WTC11 (cell line): ENCODE results near the gene NFIA. TPM values are rescaled to one million over a fixed set of nuclear protein-coding genes. Genes with fewer than 3 reads are reported as not detected.

Experiments
- ATAC-seq: fragments of 200-7000 bp; cut with Tn5 transposase; 2 replicates; pipeline ENCODE4 v1.10.0; 2021; ENCODE audit warnings: mild to moderate bottlenecking, moderate library complexity
- CTCF ChIA-PET: fragments of 300-600 bp; sonication (Branson Sonifier 250); formaldehyde crosslinking; loops from one replicate; lab custom pipeline; 2021; ENCODE audit warnings: antibody characterized with exemption; lab: Charles Lee
- POLR2A ChIA-PET: fragments of 350-600 bp; sonication (Branson Sonifier 250); formaldehyde crosslinking; loops from one replicate; lab custom pipeline; 2021; ENCODE audit warnings: antibody characterized with exemption; lab: Charles Lee
- DNase-seq: peaks from one replicate; pipeline ENCODE4 v3.0.0; 2021; ENCODE audit warnings: low spot score
- H3K27ac Mint-ChIP-seq: 2 replicates; pipeline ENCODE4 v1.8.0; 2021; ENCODE audit warnings: mixed read lengths
- H3K27me3 Mint-ChIP-seq: 2 replicates; pipeline ENCODE4 v1.8.0; 2021; ENCODE audit warnings: low read depth, mild to moderate bottlenecking, moderate library complexity, mixed read lengths
- H3K36me3 Mint-ChIP-seq: 2 replicates; pipeline ENCODE4 v1.8.0; 2021; ENCODE audit warnings: mixed read lengths
- H3K4me1 Mint-ChIP-seq: 2 replicates; pipeline ENCODE4 v1.8.0; 2022; ENCODE audit warnings: mixed read lengths
- H3K4me3 Mint-ChIP-seq: 2 replicates; pipeline ENCODE4 v1.8.0; 2021; ENCODE audit warnings: mild to moderate bottlenecking, moderate library complexity, mixed read lengths
- H3K9me3 Mint-ChIP-seq: 2 replicates; pipeline ENCODE4 v1.8.0; 2021; ENCODE audit warnings: mixed read lengths
- ATF1 ChIP-seq: sonication (generic); formaldehyde crosslinking; IDR thresholded peaks from 2 replicates; pipeline ENCODE4 v1.8.1; 2023; ENCODE audit warnings: mild to moderate bottlenecking, moderate library complexity, missing genetic modification reagents
- GRHL2 ChIP-seq: fragments of 250-450 bp; sonication (Bioruptor Pico); IDR thresholded peaks from 2 replicates; pipeline ENCODE4 v1.8.0; 2022; ENCODE audit warnings: mild to moderate bottlenecking, moderate library complexity; ENCODE audit not compliant: insufficient replicate concordance, severe bottlenecking
- MXD4 ChIP-seq: fragments of 250-450 bp; sonication (Bioruptor Pico); IDR thresholded peaks from 2 replicates; pipeline ENCODE4 v1.8.0; 2021; ENCODE audit warnings: mild to moderate bottlenecking, moderate library complexity, borderline replicate concordance
- MYBL2 ChIP-seq: sonication (generic); formaldehyde crosslinking; IDR thresholded peaks from 2 replicates; pipeline ENCODE4 v1.8.1; 2023; ENCODE audit warnings: mild to moderate bottlenecking, moderate library complexity, missing genetic modification reagents
- SOX15 ChIP-seq: fragments of 250-450 bp; sonication (Bioruptor Pico); IDR thresholded peaks from 2 replicates; pipeline ENCODE4 v1.9.0; 2021; ENCODE audit warnings: mild to moderate bottlenecking
- SP1 ChIP-seq: sonication (generic); formaldehyde crosslinking; conservative IDR thresholded peaks from 2 replicates; pipeline ENCODE4 v1.8.1; 2022; ENCODE audit warnings: missing genetic modification reagents
- TEAD4 ChIP-seq: sonication (generic); formaldehyde crosslinking; IDR thresholded peaks from 2 replicates; pipeline ENCODE4 v1.8.0; 2022; ENCODE audit warnings: mild to moderate bottlenecking, missing genetic modification reagents
- ZNF121 ChIP-seq: sonication (generic); formaldehyde crosslinking; IDR thresholded peaks from 2 replicates; pipeline ENCODE4 v1.8.0; 2023; ENCODE audit warnings: missing genetic modification reagents
- ZNF317 ChIP-seq: sonication (generic); formaldehyde crosslinking; IDR thresholded peaks from 2 replicates; pipeline ENCODE4 v1.8.1; 2023; ENCODE audit warnings: low read depth, mild to moderate bottlenecking, moderate library complexity, missing genetic modification reagents, borderline replicate concordance
- ZNF396 ChIP-seq: fragments of 250-450 bp; sonication (Bioruptor Pico); IDR thresholded peaks from 2 replicates; pipeline ENCODE4 v1.8.0; 2021; ENCODE audit warnings: mild to moderate bottlenecking, moderate library complexity, borderline replicate concordance
- total RNA-seq: library from RNA; stranded (reverse); gene quantifications from 3 replicates; pipeline ENCODE4 v1.2.3, GENCODE V29; 2021
- TF ChIP-seq, protein P1 (sequence below): sonication (generic); formaldehyde crosslinking; IDR thresholded peaks from 2 replicates; pipeline ENCODE4 v1.8.1; 2022; ENCODE audit warnings: low read depth, missing genetic modification reagents, borderline replicate concordance
- TF ChIP-seq, protein P2 (sequence below): sonication (generic); formaldehyde crosslinking; IDR thresholded peaks from 2 replicates; pipeline ENCODE4 v1.8.1; 2023; ENCODE audit warnings: mild to moderate bottlenecking, missing genetic modification reagents, moderate library complexity
- TF ChIP-seq, protein P3 (sequence below): sonication (generic); formaldehyde crosslinking; IDR thresholded peaks from 2 replicates; pipeline ENCODE4 v1.8.1; 2023; ENCODE audit warnings: mild to moderate bottlenecking, missing genetic modification reagents
- TF ChIP-seq, protein P4 (sequence below): sonication (generic); formaldehyde crosslinking; conservative IDR thresholded peaks from 2 replicates; pipeline ENCODE4 v1.8.1; 2023; ENCODE audit warnings: mild to moderate bottlenecking, low read depth, missing genetic modification reagents, moderate library complexity
- TF ChIP-seq, protein P5 (sequence below): sonication (generic); formaldehyde crosslinking; IDR thresholded peaks from 2 replicates; pipeline ENCODE4 v1.8.0; 2022; ENCODE audit warnings: missing genetic modification reagents

Gene NFIA
- total RNA-seq, 1 experiment from 2014 or later, result 16.7 TPM

DNA sequence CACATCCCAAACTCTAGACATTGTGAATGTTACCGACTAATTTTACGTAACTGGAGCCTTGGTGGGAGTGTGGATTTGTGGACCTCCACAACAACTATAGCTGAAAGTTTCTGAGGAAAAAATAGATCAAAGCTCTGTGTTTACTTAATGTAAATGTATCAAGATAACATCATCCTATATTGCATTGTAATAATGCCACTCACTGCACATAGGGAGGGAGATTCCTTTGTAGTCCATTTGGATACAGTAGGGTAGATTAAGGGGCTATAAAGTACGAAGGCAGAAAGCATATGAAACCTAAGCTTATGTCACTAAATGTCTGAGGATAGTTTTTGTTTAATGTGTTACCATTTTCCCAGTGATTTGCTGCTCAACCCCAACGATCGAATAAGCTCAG, 369.2 kb downstream of the NFIA start:
- TF ChIP-seq MYBL2 (CRISPR knock-in tag), result no peak
- TF ChIP-seq, protein P1, sequence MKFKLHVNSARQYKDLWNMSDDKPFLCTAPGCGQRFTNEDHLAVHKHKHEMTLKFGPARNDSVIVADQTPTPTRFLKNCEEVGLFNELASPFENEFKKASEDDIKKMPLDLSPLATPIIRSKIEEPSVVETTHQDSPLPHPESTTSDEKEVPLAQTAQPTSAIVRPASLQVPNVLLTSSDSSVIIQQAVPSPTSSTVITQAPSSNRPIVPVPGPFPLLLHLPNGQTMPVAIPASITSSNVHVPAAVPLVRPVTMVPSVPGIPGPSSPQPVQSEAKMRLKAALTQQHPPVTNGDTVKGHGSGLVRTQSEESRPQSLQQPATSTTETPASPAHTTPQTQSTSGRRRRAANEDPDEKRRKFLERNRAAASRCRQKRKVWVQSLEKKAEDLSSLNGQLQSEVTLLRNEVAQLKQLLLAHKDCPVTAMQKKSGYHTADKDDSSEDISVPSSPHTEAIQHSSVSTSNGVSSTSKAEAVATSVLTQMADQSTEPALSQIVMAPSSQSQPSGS (CRISPR knock-in tag), result no peak
- TF ChIP-seq, protein P2, sequence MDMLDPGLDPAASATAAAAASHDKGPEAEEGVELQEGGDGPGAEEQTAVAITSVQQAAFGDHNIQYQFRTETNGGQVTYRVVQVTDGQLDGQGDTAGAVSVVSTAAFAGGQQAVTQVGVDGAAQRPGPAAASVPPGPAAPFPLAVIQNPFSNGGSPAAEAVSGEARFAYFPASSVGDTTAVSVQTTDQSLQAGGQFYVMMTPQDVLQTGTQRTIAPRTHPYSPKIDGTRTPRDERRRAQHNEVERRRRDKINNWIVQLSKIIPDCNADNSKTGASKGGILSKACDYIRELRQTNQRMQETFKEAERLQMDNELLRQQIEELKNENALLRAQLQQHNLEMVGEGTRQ (CRISPR knock-in tag), result no peak
- TF ChIP-seq, protein P3, sequence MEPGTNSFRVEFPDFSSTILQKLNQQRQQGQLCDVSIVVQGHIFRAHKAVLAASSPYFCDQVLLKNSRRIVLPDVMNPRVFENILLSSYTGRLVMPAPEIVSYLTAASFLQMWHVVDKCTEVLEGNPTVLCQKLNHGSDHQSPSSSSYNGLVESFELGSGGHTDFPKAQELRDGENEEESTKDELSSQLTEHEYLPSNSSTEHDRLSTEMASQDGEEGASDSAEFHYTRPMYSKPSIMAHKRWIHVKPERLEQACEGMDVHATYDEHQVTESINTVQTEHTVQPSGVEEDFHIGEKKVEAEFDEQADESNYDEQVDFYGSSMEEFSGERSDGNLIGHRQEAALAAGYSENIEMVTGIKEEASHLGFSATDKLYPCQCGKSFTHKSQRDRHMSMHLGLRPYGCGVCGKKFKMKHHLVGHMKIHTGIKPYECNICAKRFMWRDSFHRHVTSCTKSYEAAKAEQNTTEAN (CRISPR knock-in tag), result no peak
- TF ChIP-seq GRHL2, result no peak
- no peak for TF ChIP-seq TEAD4 (CRISPR knock-in tag)
- TF ChIP-seq ZNF317 (CRISPR knock-in tag), result no peak
- TF ChIP-seq ZNF121 (CRISPR knock-in tag), result no peak
- TF ChIP-seq, all 79 proteins: peak for 0
- H3K9me3 Mint-ChIP-seq, result no peaks in the 10 kb centered on the region
- ChIA-PET CTCF (interaction anchor here (1.0 to 3.2 kb wide), 5 partner anchors 11 to 1475 kb away, joined by 4 to 12 read pairs (median 6); no protein-coding TSS in a partner anchor), POLR2A (no interaction called here)
- no peaks in the 10 kb centered on the region for H3K27me3 Mint-ChIP-seq
- DNase-seq (no peak), ATAC-seq (no peak)
- H3K4me1 Mint-ChIP-seq, result peaks cover 41% of the 10 kb centered on the region
- no peak overlapping the region for H3K27ac Mint-ChIP-seq
- no peak overlapping the region for H3K4me3 Mint-ChIP-seq
- no peaks in the 10 kb centered on the region; the same call in 1 of the 2 replicates for H3K36me3 Mint-ChIP-seq

DNA sequence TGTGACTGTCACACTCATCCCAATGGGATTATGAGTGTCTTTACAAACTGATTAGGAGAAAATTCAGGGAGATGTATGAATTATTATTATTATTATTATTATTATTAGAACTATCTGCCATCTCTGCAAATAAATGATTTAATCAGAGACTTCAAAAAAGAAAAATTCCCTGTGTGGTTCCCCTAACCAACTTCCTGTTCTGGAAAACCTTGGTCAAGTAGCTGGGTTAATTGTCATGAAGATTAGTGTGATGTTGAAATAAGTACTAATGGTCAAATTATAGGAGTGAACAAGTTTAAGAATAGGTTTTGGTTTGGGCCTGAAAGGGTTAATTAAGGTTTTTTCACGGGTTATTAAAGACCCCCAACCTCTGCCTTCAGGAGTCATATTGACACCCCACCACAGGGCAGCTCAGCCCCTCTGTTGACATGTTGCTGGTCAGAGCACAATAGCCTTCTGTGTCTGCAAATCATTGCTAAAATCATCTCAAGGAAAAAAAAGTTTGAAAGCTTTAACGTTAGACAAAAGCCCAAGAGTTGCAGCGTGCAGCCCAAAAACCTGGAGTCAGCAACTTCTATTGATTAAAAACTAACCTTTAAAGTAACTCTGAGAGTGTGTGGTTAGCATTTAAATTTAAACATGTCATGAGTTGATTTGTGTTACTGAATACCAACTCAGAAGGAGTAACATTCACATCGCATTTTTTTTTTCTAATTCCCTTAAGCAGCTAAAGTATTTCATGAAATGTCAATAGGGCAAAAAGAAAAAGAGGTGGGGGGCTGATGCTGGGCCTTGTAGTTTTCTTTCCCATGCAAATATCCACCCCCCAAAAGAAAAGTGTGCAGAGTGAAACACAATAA, 370.0 kb downstream of the NFIA start:
- no peak overlapping the region for H3K4me3 Mint-ChIP-seq
- ATAC-seq, result no peak

More for the DNA sequence above, 370.0 kb downstream of the NFIA start:
- CTCF ChIA-PET, result interaction anchor here (0.6 to 3.2 kb wide), 7 partner anchors 11 to 409 kb away, joined by 3 to 12 read pairs (median 4); no protein-coding TSS in a partner anchor
- no peaks in the 10 kb centered on the region; the same call in 1 of the 2 replicates for H3K36me3 Mint-ChIP-seq
- H3K27me3 Mint-ChIP-seq, result no peaks in the 10 kb centered on the region
- POLR2A ChIA-PET, result no interaction called here
- TF ChIP-seq, protein P4, sequence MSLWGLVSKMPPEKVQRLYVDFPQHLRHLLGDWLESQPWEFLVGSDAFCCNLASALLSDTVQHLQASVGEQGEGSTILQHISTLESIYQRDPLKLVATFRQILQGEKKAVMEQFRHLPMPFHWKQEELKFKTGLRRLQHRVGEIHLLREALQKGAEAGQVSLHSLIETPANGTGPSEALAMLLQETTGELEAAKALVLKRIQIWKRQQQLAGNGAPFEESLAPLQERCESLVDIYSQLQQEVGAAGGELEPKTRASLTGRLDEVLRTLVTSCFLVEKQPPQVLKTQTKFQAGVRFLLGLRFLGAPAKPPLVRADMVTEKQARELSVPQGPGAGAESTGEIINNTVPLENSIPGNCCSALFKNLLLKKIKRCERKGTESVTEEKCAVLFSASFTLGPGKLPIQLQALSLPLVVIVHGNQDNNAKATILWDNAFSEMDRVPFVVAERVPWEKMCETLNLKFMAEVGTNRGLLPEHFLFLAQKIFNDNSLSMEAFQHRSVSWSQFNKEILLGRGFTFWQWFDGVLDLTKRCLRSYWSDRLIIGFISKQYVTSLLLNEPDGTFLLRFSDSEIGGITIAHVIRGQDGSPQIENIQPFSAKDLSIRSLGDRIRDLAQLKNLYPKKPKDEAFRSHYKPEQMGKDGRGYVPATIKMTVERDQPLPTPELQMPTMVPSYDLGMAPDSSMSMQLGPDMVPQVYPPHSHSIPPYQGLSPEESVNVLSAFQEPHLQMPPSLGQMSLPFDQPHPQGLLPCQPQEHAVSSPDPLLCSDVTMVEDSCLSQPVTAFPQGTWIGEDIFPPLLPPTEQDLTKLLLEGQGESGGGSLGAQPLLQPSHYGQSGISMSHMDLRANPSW, result no peak
- no peak for TF ChIP-seq SOX15
- TF ChIP-seq, protein P5, sequence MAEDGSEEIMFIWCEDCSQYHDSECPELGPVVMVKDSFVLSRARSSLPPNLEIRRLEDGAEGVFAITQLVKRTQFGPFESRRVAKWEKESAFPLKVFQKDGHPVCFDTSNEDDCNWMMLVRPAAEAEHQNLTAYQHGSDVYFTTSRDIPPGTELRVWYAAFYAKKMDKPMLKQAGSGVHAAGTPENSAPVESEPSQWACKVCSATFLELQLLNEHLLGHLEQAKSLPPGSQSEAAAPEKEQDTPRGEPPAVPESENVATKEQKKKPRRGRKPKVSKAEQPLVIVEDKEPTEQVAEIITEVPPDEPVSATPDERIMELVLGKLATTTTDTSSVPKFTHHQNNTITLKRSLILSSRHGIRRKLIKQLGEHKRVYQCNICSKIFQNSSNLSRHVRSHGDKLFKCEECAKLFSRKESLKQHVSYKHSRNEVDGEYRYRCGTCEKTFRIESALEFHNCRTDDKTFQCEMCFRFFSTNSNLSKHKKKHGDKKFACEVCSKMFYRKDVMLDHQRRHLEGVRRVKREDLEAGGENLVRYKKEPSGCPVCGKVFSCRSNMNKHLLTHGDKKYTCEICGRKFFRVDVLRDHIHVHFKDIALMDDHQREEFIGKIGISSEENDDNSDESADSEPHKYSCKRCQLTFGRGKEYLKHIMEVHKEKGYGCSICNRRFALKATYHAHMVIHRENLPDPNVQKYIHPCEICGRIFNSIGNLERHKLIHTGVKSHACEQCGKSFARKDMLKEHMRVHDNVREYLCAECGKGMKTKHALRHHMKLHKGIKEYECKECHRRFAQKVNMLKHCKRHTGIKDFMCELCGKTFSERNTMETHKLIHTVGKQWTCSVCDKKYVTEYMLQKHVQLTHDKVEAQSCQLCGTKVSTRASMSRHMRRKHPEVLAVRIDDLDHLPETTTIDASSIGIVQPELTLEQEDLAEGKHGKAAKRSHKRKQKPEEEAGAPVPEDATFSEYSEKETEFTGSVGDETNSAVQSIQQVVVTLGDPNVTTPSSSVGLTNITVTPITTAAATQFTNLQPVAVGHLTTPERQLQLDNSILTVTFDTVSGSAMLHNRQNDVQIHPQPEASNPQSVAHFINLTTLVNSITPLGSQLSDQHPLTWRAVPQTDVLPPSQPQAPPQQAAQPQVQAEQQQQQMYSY, result no peak
- no peak for TF ChIP-seq ZNF396 (CRISPR knock-in tag)
- no peak for TF ChIP-seq ATF1 (CRISPR knock-in tag)
- no peak for TF ChIP-seq SP1 (CRISPR knock-in tag)
- no peak for TF ChIP-seq MXD4 (CRISPR knock-in tag)
- H3K27ac Mint-ChIP-seq, result no peak overlapping the region; the same call in 1 of the 2 replicates
- no peaks in the 10 kb centered on the region for H3K9me3 Mint-ChIP-seq
- DNase-seq, result no peak
- peaks cover 47% of the 10 kb centered on the region for H3K4me1 Mint-ChIP-seq
